VCaP (cell line): ENCODE measurements around the gene CNOT9.

ENCODE experiments used
- H3K27ac ChIP-seq: fragments of 450-650 bp; 2 replicates; pipeline ENCODE4 v1.5.1; 2017
- CTCF ChIP-seq: fragments of 450-650 bp; conservative IDR thresholded peaks from 2 replicates; pipeline ENCODE4 v1.5.1; 2017; ENCODE audit warnings: mild to moderate bottlenecking, moderate library complexity

CNOT9 gene

GRCh38 chr2:218618102-218618860 is 49.6 kb downstream of the CNOT9 start:
- peak; percentile 17 for TF ChIP-seq CTCF

GRCh38 chr2:218621007-218621406 is 52.4 kb downstream of the CNOT9 start:
- no peak for TF ChIP-seq CTCF
- H3K27ac ChIP-seq, result no peak overlapping the region

More at GRCh38 chr2:218618102-218618860, 49.6 kb downstream of the CNOT9 start:
- no peak overlapping the region for H3K27ac ChIP-seq

GRCh38 chr2:218622606-218623365 is 54.1 kb downstream of the CNOT9 start:
- no peak for TF ChIP-seq CTCF
- no peak overlapping the region for H3K27ac ChIP-seq

GRCh38 chr2:218623366-218623705 is 54.7 kb downstream of the CNOT9 start:
- TF ChIP-seq CTCF, result no peak
- H3K27ac ChIP-seq, result no peak overlapping the region

- H3K27ac ChIP-seq, result no peak overlapping the region
Measured at GRCh38 chr2:218626369-218626768, 57.7 kb downstream of the CNOT9 start.

GRCh38 chr2:218627939-218628338 is 59.3 kb downstream of the CNOT9 start:
- TF ChIP-seq CTCF, result no peak
- H3K27ac ChIP-seq, result no peak overlapping the region

More at GRCh38 chr2:218626369-218626768, 57.7 kb downstream of the CNOT9 start:
- no peak for TF ChIP-seq CTCF

- no peak for TF ChIP-seq CTCF
- H3K27ac ChIP-seq, result no peak overlapping the region
Measured at GRCh38 chr2:218631837-218632236, 63.2 kb downstream of the CNOT9 start.
